ENCODE results near the gene RABGAP1L. TPM values are rescaled to one million over a fixed set of nuclear protein-coding genes. Genes with fewer than 3 reads are reported as not detected.

Gene RABGAP1L
- total RNA-seq, 1 donor from 2014 or later: 46.0 TPM

- H3K9me3 Mint-ChIP-seq: no peaks in the 10 kb centered on the region
- H3K4me3 Mint-ChIP-seq: no peak overlapping the region
- H3K27me3 ChIP-seq: no peaks in the 10 kb centered on the region
- H3K4me1 ChIP-seq: peaks cover 25% of the 10 kb centered on the region
- no peak overlapping the region for H3K4me3 ChIP-seq
- DNase-seq (ENCODE audit: low spot score): no peak
- TF ChIP-seq EZH2phosphoT487 (IDR thresholded peaks at IDR 0.05) (no peak), CTCF (IDR thresholded peaks at IDR 0.05) (no peak), EZH2 (IDR thresholded peaks at IDR 0.05) (no peak)
- no peak overlapping the region for H3K27ac Mint-ChIP-seq
- H3K36me3 Mint-ChIP-seq: no peaks in the 10 kb centered on the region
- no peak overlapping the region for H3K27ac ChIP-seq
- H3F3A ChIP-seq (ENCODE audit: low read depth): peaks cover 5% of the 10 kb centered on the region
- H3K27me3 Mint-ChIP-seq (ENCODE audit: insufficient read depth, low read depth): no peaks in the 10 kb centered on the region
- peaks cover 30% of the 10 kb centered on the region for H3K79me2 ChIP-seq (ENCODE audit: low read depth)
- H4K20me1 ChIP-seq (ENCODE audit: low read depth): no peaks in the 10 kb centered on the region
- peaks cover 23% of the 10 kb centered on the region for H3K4me1 Mint-ChIP-seq
- H3K4me2 ChIP-seq: no peak overlapping the region
- no peaks in the 10 kb centered on the region for H3K9me3 ChIP-seq (ENCODE audit: low read depth)
- H3K9ac ChIP-seq: no peak overlapping the region
- H2AFZ ChIP-seq (replicated peaks): no peak overlapping the region
- H3K36me3 ChIP-seq: no peaks in the 10 kb centered on the region
These were observed 776.8 kb downstream of the RABGAP1L start for GRCh38 chr1:174935961-174936727.

- Mint-ChIP-seq H3K27ac (peak overlapping the region; percentile 70), H3K4me1 (peaks cover 13% of the 10 kb centered on the region), H3K4me3 (no peak overlapping the region), H3K27me3 (ENCODE audit: insufficient read depth, low read depth) (no peaks in the 10 kb centered on the region), H3K36me3 (no peaks in the 10 kb centered on the region), H3K9me3 (no peaks in the 10 kb centered on the region)
- Histone ChIP-seq H3K27me3 (no peaks in the 10 kb centered on the region), H2AFZ (replicated peaks) (no peak overlapping the region), H3K9me3 (ENCODE audit: low read depth) (no peaks in the 10 kb centered on the region), H3K4me3 (no peak overlapping the region), H3K36me3 (no peaks in the 10 kb centered on the region), H3K4me2 (no peak overlapping the region), H3K9ac (no peak overlapping the region), H3K79me2 (ENCODE audit: low read depth) (peaks cover 22% of the 10 kb centered on the region), H3K27ac (no peak overlapping the region), H3K4me1 (peaks cover 10% of the 10 kb centered on the region), H4K20me1 (ENCODE audit: low read depth) (no peaks in the 10 kb centered on the region), H3F3A (ENCODE audit: low read depth) (no peaks in the 10 kb centered on the region)
- DNase-seq (ENCODE audit: low spot score): no peak
- no peak for TF ChIP-seq EZH2 (IDR thresholded peaks at IDR 0.05)
- no peak for TF ChIP-seq EZH2phosphoT487 (IDR thresholded peaks at IDR 0.05)
- TF ChIP-seq CTCF (IDR thresholded peaks at IDR 0.05): no peak
These were observed 779.1 kb downstream of the RABGAP1L start for GRCh38 chr1:174938281-174939007.

- H3F3A ChIP-seq (ENCODE audit: low read depth): no peaks in the 10 kb centered on the region
- no peak for DNase-seq (ENCODE audit: low spot score)
- no peak overlapping the region for H2AFZ ChIP-seq (replicated peaks)
- Mint-ChIP-seq H3K4me3 (no peak overlapping the region), H3K9me3 (no peaks in the 10 kb centered on the region), H3K27ac (no peak overlapping the region), H3K4me1 (peaks cover 17% of the 10 kb centered on the region), H3K27me3 (ENCODE audit: insufficient read depth, low read depth) (no peaks in the 10 kb centered on the region), H3K36me3 (no peaks in the 10 kb centered on the region)
- H3K27ac ChIP-seq: no peak overlapping the region
- TF ChIP-seq EZH2 (IDR thresholded peaks at IDR 0.05) (no peak), EZH2phosphoT487 (IDR thresholded peaks at IDR 0.05) (no peak), CTCF (IDR thresholded peaks at IDR 0.05) (no peak)
- no peak overlapping the region for H3K4me3 ChIP-seq
- H3K79me2 ChIP-seq (ENCODE audit: low read depth): peaks cover 20% of the 10 kb centered on the region
- H3K27me3 ChIP-seq: no peaks in the 10 kb centered on the region
- H3K4me1 ChIP-seq: peaks cover 14% of the 10 kb centered on the region
- H3K9ac ChIP-seq: no peak overlapping the region
- no peaks in the 10 kb centered on the region for H3K36me3 ChIP-seq
- no peaks in the 10 kb centered on the region for H4K20me1 ChIP-seq (ENCODE audit: low read depth)
- no peak overlapping the region for H3K4me2 ChIP-seq
- H3K9me3 ChIP-seq (ENCODE audit: low read depth): no peaks in the 10 kb centered on the region
These were observed 780.6 kb downstream of the RABGAP1L start for GRCh38 chr1:174939775-174940545.
